ENCODE measurements around the gene CCSER1. TPM values are rescaled to one million over a fixed set of nuclear protein-coding genes. Genes with fewer than 3 reads are reported as not detected.

CCSER1 gene
- total and polyA plus RNA-seq, 2 of the 8 experiments (the other 6 are each of a cell fraction or from before 2014, with no cell fraction given) = 0.26 to 0.84 TPM

DNA sequence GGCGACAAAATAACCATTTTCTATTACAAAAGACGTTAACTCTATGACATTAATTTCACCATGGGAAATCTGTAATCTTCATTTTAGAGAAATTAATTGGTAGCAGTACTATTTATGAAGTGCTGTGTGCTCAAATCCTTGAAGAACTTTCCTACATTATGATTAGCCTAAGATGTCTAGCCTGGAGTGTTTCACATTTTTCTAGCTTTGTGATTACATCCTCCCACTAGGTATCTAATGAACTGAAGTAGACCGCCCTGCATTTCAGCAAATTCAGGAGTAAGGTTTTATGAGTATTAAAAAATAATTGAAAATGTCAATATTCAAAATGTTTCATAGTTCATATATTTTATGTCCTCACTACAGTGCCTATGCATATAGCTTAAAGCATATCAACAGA is 713.1 kb downstream of the CCSER1 start:
- Histone ChIP-seq H2BK12ac (ENCODE audit: low read depth, low read length) (no peak overlapping the region), H3K56ac (replicated peaks; ENCODE audit: insufficient read length, low read depth, low read length) (no peak overlapping the region), H4K8ac (ENCODE audit: extremely low read depth, insufficient read depth, low read length) (no peak overlapping the region), H4K20me1 (replicated peaks in 1 of 2; ENCODE audit: control insufficient read depth in 1 of 2, insufficient read depth in 2 of 2, low read length in 2 of 2) (no peaks in the 10 kb centered on the region), H3K4ac (replicated peaks; ENCODE audit: insufficient read length, low read depth, low read length) (no peak overlapping the region), H2AK5ac (ENCODE audit: low read depth, low read length) (no peak overlapping the region), H2BK5ac (ENCODE audit: low read depth, low read length) (no peak overlapping the region), H3K18ac (ENCODE audit: extremely low read depth, low read length) (no peak overlapping the region), H3K4me2 (ENCODE audit: insufficient read depth in 1 of 2, low read depth in 2 of 2, low read length in 2 of 2) (no peak overlapping the region), H3K23me2 (ENCODE audit: low read depth, low read length) (no peaks in the 10 kb centered on the region), H3K4me3 (ENCODE audit: extremely low read depth in 1 of 4, insufficient read depth in 2 of 4, low read depth in 3 of 4, low read length in 4 of 4) (no peak overlapping the region), H4K91ac (replicated peaks; ENCODE audit: insufficient read length, low read length) (no peak overlapping the region), H3K9ac (replicated peaks in 1 of 4; ENCODE audit: extremely low read depth in 1 of 4, low read depth in 3 of 4, low read length in 3 of 4) (no peak overlapping the region), H2BK15ac (ENCODE audit: low read length) (no peak overlapping the region), H3K79me1 (ENCODE audit: low read depth, low read length) (no peaks in the 10 kb centered on the region), H3K23ac (ENCODE audit: insufficient read length) (no peak overlapping the region), H2AFZ (ENCODE audit: low read length) (no peak overlapping the region), H3K36me3 (ENCODE audit: control insufficient read depth in 2 of 4, insufficient read depth in 4 of 4, low read length in 3 of 4) (no peaks in the 10 kb centered on the region; a peak in 1 of 8 replicates), H2BK20ac (ENCODE audit: low read length) (no peak overlapping the region), H3K27me3 (replicated peaks in 1 of 4; ENCODE audit: control insufficient read depth in 3 of 4, extremely low read depth in 1 of 4, insufficient read depth in 3 of 4, low read length in 3 of 4) (no peaks in the 10 kb centered on the region), H3K9me3 (ENCODE audit: insufficient read depth in 2 of 2, low read depth in 1 of 2, low read length in 1 of 2) (no peaks in the 10 kb centered on the region; a peak in 1 of 4 replicates), H3K14ac (ENCODE audit: insufficient read length) (no peak overlapping the region), H3K27ac (ENCODE audit: low read depth, low read length) (no peak overlapping the region), H4K5ac (ENCODE audit: insufficient read length, low read depth, low read length) (no peak overlapping the region), H2BK120ac (replicated peaks; ENCODE audit: low read depth, low read length) (no peak overlapping the region), H3K79me2 (ENCODE audit: control insufficient read depth in 1 of 2, insufficient read depth in 2 of 2, low read length in 2 of 2) (no peaks in the 10 kb centered on the region), H3K4me1 (replicated peaks in 1 of 4; ENCODE audit: control insufficient read depth in 3 of 4, insufficient read depth in 4 of 4, low read length in 3 of 4) (no peaks in the 10 kb centered on the region)
- DNase-seq (ENCODE audit: low read depth in 1 of 2, low spot score in 2 of 2) = no peak
- WGBS, 2 experiments (ENCODE audit: extremely low coverage in 1 of 2, insufficient coverage in 1 of 2, insufficient read length in 1 of 2, insufficient replicate concordance in 2 of 2, low coverage in 1 of 2, low lambda C conversion rate in 2 of 2, missing lambda C conversion rate in 1 of 2) = 86% methylated on average over 3 of the region's 3 CpGs; no CpG with 5 or more reads in 1 of the 2 experiments
- ChIA-PET POLR2A (ENCODE audit: partially characterized antibody) (no interaction called here), CTCF (ENCODE audit: partially characterized antibody) (interaction anchor here (0.6 kb wide), 1 partner anchor 112 kb away, joined by 4 read pairs; no protein-coding TSS in a partner anchor)
- no peak for TF ChIP-seq CTBP2 (IDR thresholded peaks at IDR 0.05; ENCODE audit: borderline replicate concordance, insufficient read depth, insufficient read length, low read length)
- TF ChIP-seq MAFK (IDR thresholded peaks at IDR 0.05; ENCODE audit: low read depth, low read length) = no peak
- TF ChIP-seq, protein P1, sequence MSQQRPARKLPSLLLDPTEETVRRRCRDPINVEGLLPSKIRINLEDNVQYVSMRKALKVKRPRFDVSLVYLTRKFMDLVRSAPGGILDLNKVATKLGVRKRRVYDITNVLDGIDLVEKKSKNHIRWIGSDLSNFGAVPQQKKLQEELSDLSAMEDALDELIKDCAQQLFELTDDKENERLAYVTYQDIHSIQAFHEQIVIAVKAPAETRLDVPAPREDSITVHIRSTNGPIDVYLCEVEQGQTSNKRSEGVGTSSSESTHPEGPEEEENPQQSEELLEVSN (IDR thresholded peaks at IDR 0.05) = no peak
- TF ChIP-seq SP1 (IDR thresholded peaks at IDR 0.05; ENCODE audit: low read depth, low read length) = no peak
- TF ChIP-seq SAP30 (IDR thresholded peaks at IDR 0.05; ENCODE audit: insufficient read depth, insufficient replicate concordance, low read length) = no peak
- FAIRE-seq = no peak
